ENCODE results near the gene PPP2R5D.

The PPP2R5D gene

GRCh38 chr6:43060034-43060754 is 75.8 kb downstream of the PPP2R5D start:
- Histone ChIP-seq H3K27me3 (ENCODE audit: control insufficient read depth, low read length) (no peaks in the 10 kb centered on the region), H3K9me2 (replicated peaks; ENCODE audit: control insufficient read depth, low read length) (no peaks in the 10 kb centered on the region), H3F3A (ENCODE audit: control insufficient read depth, insufficient read depth) (no peaks in the 10 kb centered on the region), H3K4me3 (ENCODE audit: low read length) (peak overlapping the region; percentile 83), H3K36me3 (ENCODE audit: control insufficient read depth, low read length) (peaks cover 19% of the 10 kb centered on the region), H3K4me2 (ENCODE audit: low read length) (peak overlapping the region; percentile 78), H3K4me1 (ENCODE audit: control insufficient read depth, low read length) (peaks cover 17% of the 10 kb centered on the region), H3K27ac (ENCODE audit: low read depth, low read length) (no peak overlapping the region), H3K9me3 (ENCODE audit: control insufficient read depth, insufficient read depth, low read length) (no peaks in the 10 kb centered on the region), H3K79me2 (ENCODE audit: control insufficient read depth, low read length) (peaks cover 18% of the 10 kb centered on the region), H4K20me1 (ENCODE audit: control insufficient read depth, insufficient read depth, low read depth, low read length) (no peaks in the 10 kb centered on the region)
- no peak for TF ChIP-seq EZH2phosphoT487 (IDR thresholded peaks at IDR 0.05; ENCODE audit: borderline replicate concordance, low read length)
- TF ChIP-seq, protein P1, sequence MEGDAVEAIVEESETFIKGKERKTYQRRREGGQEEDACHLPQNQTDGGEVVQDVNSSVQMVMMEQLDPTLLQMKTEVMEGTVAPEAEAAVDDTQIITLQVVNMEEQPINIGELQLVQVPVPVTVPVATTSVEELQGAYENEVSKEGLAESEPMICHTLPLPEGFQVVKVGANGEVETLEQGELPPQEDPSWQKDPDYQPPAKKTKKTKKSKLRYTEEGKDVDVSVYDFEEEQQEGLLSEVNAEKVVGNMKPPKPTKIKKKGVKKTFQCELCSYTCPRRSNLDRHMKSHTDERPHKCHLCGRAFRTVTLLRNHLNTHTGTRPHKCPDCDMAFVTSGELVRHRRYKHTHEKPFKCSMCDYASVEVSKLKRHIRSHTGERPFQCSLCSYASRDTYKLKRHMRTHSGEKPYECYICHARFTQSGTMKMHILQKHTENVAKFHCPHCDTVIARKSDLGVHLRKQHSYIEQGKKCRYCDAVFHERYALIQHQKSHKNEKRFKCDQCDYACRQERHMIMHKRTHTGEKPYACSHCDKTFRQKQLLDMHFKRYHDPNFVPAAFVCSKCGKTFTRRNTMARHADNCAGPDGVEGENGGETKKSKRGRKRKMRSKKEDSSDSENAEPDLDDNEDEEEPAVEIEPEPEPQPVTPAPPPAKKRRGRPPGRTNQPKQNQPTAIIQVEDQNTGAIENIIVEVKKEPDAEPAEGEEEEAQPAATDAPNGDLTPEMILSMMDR (IDR thresholded peaks at IDR 0.05; ENCODE audit: low read depth, low read length, poor library complexity, severe bottlenecking): no peak

DNA sequence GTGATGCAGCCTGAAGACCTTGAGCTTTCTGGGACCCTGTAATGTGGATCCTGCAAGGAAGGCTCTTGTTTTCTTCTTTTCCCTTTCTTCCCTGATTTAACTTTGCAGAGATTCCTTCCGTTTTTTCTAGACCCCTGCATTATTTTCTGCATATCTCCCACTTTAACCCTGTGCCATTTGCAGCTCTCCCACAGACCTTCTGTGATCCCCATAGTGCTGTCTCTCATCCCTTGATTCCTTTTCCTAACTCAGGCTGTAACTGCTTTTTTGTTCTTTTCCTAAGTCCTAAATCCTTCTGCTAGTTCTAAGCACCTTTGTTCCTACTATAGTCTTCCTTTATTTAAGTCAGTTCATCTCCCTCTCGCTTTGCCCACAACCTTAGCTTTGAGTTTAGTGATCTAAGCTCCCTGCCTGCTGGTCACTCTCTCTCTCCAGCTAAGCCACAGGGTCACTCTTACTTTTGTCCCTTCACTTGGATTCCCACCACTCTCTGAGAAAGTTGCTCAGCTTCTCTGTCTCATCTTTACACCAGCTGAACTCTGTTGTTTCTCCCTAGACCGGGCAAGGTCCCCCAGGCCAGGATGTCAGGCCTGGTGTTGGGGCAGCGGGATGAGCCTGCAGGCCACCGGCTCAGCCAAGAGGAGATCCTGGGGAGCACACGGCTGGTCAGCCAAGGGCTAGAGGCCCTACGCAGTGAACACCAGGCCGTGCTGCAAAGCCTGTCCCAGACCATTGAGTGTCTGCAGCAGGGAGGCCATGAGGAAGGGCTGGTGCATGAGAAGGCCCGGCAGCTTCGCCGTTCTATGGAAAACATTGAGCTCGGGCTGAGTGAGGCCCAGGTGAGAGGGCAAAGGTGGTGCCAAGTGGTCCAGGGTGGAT is 76.6 kb downstream of the PPP2R5D start:
- H3K4me3 ChIP-seq (ENCODE audit: low read length): peak overlapping the region; percentile 83; the same call in 1 of the 2 replicates
- TF ChIP-seq, protein P1 (IDR thresholded peaks at IDR 0.05; ENCODE audit: low read depth, low read length, poor library complexity, severe bottlenecking): no peak
- no peak for TF ChIP-seq EZH2phosphoT487 (IDR thresholded peaks at IDR 0.05; ENCODE audit: borderline replicate concordance, low read length)
- peak overlapping the region; percentile 78 for H3K4me2 ChIP-seq (ENCODE audit: low read length)
- no peaks in the 10 kb centered on the region for H3K9me2 ChIP-seq (replicated peaks; ENCODE audit: control insufficient read depth, low read length)
- H3K36me3 ChIP-seq (ENCODE audit: control insufficient read depth, low read length): peaks cover 13% of the 10 kb centered on the region
- peaks cover 17% of the 10 kb centered on the region for H3K4me1 ChIP-seq (ENCODE audit: control insufficient read depth, low read length)
- no peaks in the 10 kb centered on the region for H4K20me1 ChIP-seq (ENCODE audit: control insufficient read depth, insufficient read depth, low read depth, low read length)
- peaks cover 18% of the 10 kb centered on the region for H3K79me2 ChIP-seq (ENCODE audit: control insufficient read depth, low read length)
- no peaks in the 10 kb centered on the region for H3K9me3 ChIP-seq (ENCODE audit: control insufficient read depth, insufficient read depth, low read length)
- H3K27me3 ChIP-seq (ENCODE audit: control insufficient read depth, low read length): no peaks in the 10 kb centered on the region
- no peaks in the 10 kb centered on the region for H3F3A ChIP-seq (ENCODE audit: control insufficient read depth, insufficient read depth)
- no peak overlapping the region for H3K27ac ChIP-seq (ENCODE audit: low read depth, low read length)

DNA sequence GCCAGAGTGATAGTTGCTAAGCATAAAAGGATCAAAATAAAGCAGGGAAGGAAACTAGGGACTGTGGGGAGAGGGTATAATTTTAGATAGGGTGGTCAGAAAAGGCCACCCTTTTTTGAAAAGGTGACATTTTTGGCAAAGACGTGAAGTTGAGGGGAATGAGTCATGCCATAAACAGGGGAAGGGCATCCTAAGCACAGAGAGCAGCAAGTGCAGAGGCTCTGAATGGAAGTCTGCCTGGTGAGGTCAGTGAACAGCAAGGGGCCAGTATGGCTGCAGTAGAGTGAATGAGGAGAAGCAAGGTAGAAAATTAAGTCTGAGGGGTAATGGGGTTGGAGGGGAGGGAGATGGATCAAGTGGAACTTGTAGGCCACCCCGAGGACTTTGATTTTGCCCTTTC is 77.5 kb downstream of the PPP2R5D start:
- Histone ChIP-seq H3F3A (ENCODE audit: control insufficient read depth, insufficient read depth) (no peaks in the 10 kb centered on the region), H3K27me3 (ENCODE audit: control insufficient read depth, low read length) (no peaks in the 10 kb centered on the region), H3K9me2 (replicated peaks; ENCODE audit: control insufficient read depth, low read length) (no peaks in the 10 kb centered on the region), H3K4me2 (ENCODE audit: low read length) (no peak overlapping the region), H3K27ac (ENCODE audit: low read depth, low read length) (no peak overlapping the region), H3K36me3 (ENCODE audit: control insufficient read depth, low read length) (peaks cover 10% of the 10 kb centered on the region), H3K79me2 (ENCODE audit: control insufficient read depth, low read length) (peaks cover 18% of the 10 kb centered on the region), H3K4me1 (ENCODE audit: control insufficient read depth, low read length) (peaks cover 17% of the 10 kb centered on the region), H3K9me3 (ENCODE audit: control insufficient read depth, insufficient read depth, low read length) (no peaks in the 10 kb centered on the region), H3K4me3 (ENCODE audit: low read length) (no peak overlapping the region), H4K20me1 (ENCODE audit: control insufficient read depth, insufficient read depth, low read depth, low read length) (no peaks in the 10 kb centered on the region)
- no peak for TF ChIP-seq EZH2phosphoT487 (IDR thresholded peaks at IDR 0.05; ENCODE audit: borderline replicate concordance, low read length)
- TF ChIP-seq, protein P1 (IDR thresholded peaks at IDR 0.05; ENCODE audit: low read depth, low read length, poor library complexity, severe bottlenecking): no peak

All from DOHH2 (cell line).